ENCODE measurements around the gene TMEM204.

DNA sequence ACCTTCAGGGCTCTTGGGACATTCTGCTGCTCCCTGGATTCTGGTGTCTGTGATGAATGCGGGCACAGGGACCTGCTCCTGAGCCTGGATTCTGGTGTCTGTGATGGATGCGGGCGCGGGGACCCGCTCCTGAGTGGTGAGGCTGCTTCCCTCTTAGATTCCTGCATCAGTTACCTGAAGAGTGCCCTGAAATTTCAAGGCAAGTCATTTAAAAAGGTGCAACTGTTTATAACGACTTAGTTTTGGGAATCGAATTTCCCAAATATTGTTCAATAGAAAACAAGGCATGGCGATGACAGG lies 7.0 kb downstream of the TMEM204 start:
- no peak for TF ChIP-seq CTCF (IDR thresholded peaks at IDR 0.05; ENCODE audit: low read depth, low read length, poor library complexity, severe bottlenecking)
- TF ChIP-seq EZH2phosphoT487 (IDR thresholded peaks at IDR 0.05; ENCODE audit: borderline replicate concordance, low read length), result no peak
